GM12874 (cell line): ENCODE measurements around the gene NKRF.

Source experiments
- TF ChIP-seq, protein P1 (sequence below): IDR thresholded peaks from 2 replicates; pipeline ENCODE4 v1.5.1; 2011; ENCODE audit warnings: low read depth, mild to moderate bottlenecking, control low read depth, low read length, moderate library complexity; ENCODE audit not compliant: insufficient read depth

The NKRF gene

DNA sequence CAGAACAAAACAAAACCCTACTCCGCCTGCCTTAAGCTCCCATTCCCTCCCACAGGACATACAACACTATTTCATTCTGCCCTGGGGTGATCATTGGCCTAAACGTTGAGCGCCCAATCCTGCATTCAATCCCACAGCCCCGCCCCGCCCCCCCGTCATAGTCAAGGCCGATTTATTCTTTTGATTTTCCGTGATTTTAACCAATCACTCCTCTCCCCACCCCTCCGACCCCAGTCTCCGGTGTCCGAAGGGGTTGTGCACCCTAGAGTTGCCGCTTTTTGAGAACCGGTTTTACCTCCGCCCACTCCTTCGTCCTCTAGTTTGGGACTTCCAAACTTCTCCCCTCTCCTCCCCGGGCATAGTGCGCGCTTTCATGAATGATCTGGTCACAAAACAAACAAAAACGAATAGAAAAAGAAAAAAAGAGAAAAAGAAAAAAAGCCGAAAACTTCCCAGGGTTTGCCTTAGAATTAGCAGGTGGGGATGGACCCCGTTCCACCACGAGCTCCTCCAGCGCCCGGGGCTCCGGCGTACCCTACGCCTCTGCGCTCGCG lies 32.3 kb downstream of the NKRF start:
- TF ChIP-seq, protein P1, sequence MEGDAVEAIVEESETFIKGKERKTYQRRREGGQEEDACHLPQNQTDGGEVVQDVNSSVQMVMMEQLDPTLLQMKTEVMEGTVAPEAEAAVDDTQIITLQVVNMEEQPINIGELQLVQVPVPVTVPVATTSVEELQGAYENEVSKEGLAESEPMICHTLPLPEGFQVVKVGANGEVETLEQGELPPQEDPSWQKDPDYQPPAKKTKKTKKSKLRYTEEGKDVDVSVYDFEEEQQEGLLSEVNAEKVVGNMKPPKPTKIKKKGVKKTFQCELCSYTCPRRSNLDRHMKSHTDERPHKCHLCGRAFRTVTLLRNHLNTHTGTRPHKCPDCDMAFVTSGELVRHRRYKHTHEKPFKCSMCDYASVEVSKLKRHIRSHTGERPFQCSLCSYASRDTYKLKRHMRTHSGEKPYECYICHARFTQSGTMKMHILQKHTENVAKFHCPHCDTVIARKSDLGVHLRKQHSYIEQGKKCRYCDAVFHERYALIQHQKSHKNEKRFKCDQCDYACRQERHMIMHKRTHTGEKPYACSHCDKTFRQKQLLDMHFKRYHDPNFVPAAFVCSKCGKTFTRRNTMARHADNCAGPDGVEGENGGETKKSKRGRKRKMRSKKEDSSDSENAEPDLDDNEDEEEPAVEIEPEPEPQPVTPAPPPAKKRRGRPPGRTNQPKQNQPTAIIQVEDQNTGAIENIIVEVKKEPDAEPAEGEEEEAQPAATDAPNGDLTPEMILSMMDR = no peak

DNA sequence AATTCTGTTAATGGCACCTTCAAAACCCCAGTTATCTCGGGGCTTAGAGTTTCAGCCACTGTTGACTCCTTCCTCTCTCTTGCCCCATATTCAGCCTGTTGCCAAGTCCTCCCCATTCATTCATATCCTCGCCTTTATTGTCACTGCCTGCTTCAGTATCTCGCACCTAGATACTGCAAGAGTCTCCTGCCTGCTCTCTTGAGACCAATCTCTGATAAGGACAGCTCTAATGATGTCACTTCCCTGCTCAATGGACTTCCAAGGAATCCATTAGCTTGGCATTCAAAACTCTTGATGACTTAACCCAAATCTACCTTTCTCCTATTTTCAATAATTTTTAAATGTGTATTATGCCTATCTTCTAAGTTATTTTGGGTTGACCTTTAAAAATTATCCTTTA lies 33.0 kb downstream of the NKRF start:
- TF ChIP-seq, protein P1 = no peak

- TF ChIP-seq, protein P1 = no peak
These were observed 35.8 kb downstream of the NKRF start for GRCh38 chrX:119570351-119570835.

GRCh38 chrX:119565107-119565663 lies 41.0 kb downstream of the NKRF start, which contains the start of gene STEEP1:
TSS of gene STEEP1 (minus strand) at chrX:119565409. CDS start at chrX:119565355, 54 bp downstream.
- TF ChIP-seq, protein P1 = no peak

DNA sequence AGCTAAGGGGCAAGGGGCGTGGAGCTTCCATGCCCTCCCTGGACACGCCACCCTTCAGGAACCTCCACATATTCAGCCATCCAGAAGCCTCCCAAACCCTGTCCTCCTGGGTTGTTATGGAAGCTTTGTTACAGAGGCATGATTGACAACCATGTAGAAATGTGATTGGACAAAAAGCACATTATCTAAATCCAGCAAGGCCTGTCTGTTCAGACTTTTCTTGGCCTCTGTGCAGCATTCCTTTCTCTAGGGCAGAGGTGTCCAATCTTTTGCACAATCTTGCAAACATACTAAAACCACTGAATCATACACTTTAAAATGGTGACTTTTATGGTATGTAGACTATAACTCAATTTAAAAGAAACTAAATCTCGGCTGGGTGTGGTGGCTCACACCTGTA lies 53.7 kb downstream of the NKRF start:
- TF ChIP-seq, protein P1 = no peak

GRCh38 chrX:119549327-119550016 lies 56.8 kb downstream of the NKRF start:
- TF ChIP-seq, protein P1 = no peak

GRCh38 chrX:119541188-119541587 lies 65.0 kb downstream of the NKRF start:
- TF ChIP-seq, protein P1 = no peak
